HG03039 (cell line): ENCODE data around the gene RANBP3L.
"Not testable (repeated sequence)": the region's sequence is repeated elsewhere in the genome, so short reads cannot be mapped to it uniquely, and the experiment has no call there.

Source experiments
- ATAC-seq: cut with Tn5 transposase; IDR thresholded peaks from one replicate; pipeline ENCODE4 v1.9.1; 2021; ENCODE audit warnings: mild to moderate bottlenecking, moderate library complexity; ENCODE audit not compliant: unreplicated experiment

RANBP3L gene

GRCh38 chr5:36285837-36286615, 15.7 kb downstream of the RANBP3L start:
- ATAC-seq, result no peak

- ATAC-seq, result not testable (repeated sequence)
These were observed 17.9 kb downstream of the RANBP3L start for GRCh38 chr5:36283775-36284174.

DNA sequence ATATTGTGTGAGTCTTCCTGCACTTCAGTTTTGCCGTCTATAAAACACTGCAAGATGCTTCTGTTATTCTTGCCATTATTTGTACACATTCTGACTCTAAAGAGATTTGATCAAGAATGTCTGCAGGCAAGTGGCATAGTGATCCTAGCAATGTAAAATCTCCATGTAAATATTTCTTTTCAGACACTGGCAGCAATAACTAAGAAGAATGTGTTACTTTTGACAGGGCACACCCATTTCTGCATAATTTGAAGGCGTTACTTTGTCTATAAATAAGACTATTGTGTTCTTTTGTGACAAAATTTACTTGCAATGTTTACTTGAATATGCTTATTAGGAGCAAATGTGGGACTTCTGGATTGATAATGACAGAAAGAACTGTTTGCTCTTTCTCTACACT, 20.1 kb downstream of the RANBP3L start:
- no peak for ATAC-seq

DNA sequence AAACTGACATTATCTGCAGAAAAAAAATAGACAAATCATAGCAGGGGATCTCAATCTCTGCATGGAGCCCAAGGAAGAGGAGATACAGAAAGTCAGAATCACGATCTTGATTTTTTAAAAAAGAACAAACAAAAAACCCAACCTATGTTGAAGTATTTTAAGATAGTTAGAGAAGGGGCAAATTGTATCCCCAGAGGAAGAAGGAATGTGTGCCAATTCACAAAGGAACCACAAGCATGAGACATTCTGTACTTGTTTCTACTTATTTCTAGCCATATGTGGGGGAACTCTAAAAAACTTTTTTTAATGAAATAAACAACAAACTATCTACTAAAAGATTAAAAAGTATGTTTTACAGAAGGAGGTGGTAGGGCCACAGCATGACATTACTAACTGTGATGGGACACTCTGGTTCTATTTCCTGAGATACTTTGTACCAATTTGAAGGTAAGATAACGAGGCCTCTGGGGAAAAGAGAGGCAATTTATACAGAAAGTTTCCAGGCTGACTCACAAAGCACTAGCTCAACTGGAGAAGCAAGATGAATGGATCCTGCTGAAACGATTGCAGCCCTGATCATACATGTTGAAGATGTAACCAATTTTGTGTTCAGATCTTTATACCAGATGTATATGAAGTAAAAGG, 22.5 kb downstream of the RANBP3L start:
- no peak for ATAC-seq

GRCh38 chr5:36277521-36278176, 24.1 kb downstream of the RANBP3L start:
- ATAC-seq, result no peak

DNA sequence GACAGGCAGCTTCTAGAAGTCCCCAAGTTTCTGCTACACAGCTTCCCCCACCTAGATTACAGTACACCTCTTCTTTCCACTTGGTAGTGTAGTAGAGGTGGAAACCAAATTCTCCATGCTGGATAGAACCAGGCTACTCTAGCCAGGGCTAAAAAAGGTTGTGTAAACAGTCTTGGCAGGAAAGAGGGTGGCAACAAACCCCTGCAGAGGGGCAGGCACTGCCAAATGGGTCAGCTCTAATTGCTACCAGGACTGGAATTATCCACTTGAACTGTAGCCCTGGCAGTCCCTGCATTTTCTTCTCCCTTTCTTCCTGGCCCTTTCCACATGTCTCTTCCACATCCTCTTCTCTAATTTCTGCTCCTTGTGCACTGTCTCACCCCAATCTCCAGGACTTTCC, 24.8 kb downstream of the RANBP3L start:
- no peak for ATAC-seq

DNA sequence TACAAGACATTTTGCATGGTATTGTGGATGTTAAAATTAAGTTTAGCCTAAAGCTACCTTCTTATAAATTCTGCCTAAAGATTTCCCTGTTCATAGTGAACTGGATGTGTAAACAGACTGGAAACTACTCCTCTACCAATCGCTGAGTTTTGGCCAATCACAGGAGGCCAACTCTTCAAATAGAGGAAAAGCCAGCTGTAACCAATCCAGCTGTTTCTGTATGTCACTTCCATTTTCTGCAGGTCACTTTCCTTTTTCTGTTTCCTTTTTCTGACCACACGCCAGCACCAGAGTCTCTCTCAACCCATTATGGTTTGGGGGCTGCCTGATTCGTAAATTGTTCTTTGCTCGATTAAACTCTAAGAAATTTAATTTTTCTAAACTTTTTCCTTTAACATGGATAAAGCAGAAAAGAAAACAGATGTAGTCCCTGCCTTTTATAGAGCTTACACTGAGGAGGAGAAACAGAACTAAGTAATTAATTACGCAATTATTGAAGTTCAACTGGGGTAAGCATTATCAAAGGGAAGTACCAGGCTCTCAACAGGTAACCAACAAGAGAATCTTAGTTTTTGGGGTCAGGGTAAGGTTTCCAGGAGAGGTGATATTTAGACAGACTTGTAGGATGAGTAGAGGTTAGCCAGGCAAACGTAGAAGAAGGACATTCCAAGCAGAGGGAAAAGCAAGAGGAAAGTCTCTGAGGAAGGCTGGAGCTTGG, 27.7 kb downstream of the RANBP3L start:
- ATAC-seq, result no peak

- no peak for ATAC-seq
These were observed 29.5 kb downstream of the RANBP3L start for GRCh38 chr5:36272136-36272690.

DNA sequence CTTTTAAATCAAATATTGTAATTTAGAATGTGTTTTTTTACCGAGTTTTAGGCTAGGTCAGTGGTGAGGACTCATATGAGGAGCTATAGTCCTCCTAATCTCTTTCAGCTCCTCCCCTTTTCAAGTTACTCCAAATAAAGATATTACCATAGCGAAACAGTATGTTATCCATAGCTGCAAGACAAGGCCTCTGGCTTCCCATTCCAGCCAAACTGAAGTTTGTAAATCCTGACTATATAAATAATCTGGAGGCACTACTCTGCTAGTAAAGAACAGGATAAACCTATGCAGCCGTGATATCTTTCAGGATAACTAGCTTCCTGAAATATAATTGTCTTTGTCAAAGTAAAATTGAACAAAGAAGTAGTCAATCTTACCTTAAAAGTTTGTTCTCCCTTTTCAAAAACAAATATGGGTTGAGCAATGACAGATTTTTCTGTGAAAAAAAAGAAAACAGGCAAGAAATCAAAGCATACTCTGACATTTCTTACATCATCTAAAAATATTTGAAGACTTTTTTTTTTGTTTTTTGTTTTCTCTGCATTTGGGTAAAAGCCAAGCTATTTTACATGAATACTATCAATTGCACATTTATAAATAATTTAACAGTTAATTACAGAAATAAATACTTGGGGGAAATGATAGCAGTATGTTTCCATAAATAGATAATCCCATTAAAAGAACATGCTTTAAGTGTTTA, 30.7 kb downstream of the RANBP3L start:
- ATAC-seq, result no peak

DNA sequence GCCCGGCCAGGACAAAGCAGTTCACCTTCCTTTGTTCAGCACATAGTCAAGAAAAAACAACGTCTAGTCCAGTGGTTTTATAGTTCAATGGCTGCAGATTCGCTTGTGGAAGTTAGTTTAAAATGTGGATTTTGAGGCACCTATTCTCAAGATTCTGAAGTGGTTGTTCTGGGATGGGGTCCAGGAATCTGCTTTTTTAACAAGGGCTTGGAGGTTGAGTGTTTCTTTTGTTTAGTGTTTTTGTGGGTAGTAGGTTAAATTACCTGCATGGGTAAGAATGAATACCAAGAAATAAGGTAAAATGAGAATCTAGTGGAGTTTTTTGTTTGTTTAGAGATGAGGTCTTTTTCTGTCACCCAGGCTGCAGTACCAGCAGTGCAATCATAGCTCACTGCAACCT, 31.5 kb downstream of the RANBP3L start:
- ATAC-seq, result no peak

GRCh38 chr5:36269478-36269877, 32.2 kb downstream of the RANBP3L start:
- no peak for ATAC-seq

GRCh38 chr5:36267905-36268304, 33.8 kb downstream of the RANBP3L start:
- no peak for ATAC-seq

DNA sequence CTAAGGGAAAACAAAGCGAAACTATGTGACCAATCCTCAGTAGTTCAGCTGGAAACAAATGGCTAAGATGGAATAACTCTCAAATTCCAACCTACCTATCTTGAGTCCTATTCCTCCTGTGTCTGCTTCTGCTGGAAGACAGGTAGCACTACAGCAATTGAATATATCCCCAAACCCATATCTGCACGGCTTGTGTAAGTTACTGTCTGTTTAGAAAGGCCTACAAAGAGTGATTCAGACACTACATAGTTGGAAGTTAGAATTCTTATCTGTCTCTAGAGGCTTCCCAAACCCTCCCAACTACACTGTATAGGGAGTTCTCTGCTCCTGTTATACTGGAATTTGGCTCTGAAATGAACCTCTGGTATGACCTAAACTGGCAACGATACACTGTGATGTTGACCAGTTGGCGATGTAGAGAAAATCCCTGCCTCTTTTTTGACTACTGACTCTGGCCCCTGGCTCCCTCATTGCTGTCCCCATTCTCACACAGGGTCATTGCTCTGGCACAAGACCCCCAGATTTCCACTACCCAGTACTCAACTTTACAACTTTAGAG, 37.4 kb downstream of the RANBP3L start:
- no peak for ATAC-seq

DNA sequence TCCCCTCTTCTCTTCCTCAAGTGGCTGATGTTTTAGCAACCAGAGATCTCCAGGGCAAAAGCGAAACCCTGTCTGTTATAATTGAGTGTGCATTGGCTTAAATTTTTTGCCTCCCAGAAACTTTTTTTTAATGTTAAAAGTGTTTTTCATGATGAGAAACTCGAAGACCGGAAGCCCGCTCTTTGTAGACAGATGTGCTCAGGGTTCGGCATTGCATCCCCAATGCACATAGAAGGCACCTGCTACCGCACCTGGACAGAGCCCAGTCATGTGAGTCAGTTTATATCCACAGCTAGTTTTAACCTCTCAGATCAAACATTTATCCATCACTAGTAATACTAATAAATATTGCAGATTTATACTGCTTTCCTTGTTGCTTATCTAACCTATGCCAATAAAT, 40.5 kb downstream of the RANBP3L start:
- ATAC-seq, result no peak

- ATAC-seq, result no peak
These were observed 48.1 kb downstream of the RANBP3L start for GRCh38 chr5:36253575-36253974.

GRCh38 chr5:36252722-36253365, 48.9 kb downstream of the RANBP3L start:
- ATAC-seq, result no peak

- ATAC-seq, result no peak
These were observed 50.5 kb downstream of the RANBP3L start for GRCh38 chr5:36251218-36251617.

GRCh38 chr5:36250427-36250826, 51.3 kb downstream of the RANBP3L start:
- ATAC-seq, result no peak

DNA sequence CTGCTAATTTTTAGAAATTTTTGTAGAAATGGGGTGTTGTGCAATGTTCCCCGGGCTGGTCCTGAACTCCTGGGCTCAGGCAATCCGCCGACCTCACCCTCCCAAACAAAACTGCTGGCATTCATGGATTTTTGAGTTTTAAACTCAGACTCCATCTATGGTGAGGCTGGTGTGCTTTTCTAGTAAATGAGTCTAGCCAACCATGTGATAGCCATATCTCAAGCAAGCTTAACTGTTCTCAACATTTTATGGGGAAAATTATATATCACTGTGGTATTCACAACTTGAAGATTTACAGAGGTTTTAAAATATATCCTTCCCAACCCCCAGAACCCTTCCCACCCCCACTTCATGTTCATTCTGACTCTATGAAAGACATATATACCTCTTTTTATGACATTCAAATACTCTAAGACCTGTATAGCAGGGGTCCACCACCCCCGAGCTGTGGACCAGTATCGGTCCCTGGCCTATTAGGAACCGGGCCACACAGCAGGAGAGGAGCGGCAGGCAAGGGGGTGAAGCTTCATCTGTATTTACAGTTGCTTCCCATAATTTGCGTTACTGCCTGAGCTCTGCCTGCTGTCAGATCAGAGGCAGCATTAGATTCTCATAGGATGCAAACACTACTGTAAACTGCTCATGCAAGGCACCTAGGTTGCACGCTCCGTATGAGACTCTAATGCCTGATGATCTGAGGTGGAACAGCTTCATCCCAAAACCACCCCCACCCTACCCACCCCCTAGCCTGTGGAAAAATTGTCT, 55.5 kb downstream of the RANBP3L start:
- ATAC-seq, result no peak
